Kidney (tissue), 14 donors: ENCODE measurements around the gene TPP1. TPM values are rescaled to one million over a fixed set of nuclear protein-coding genes. Genes with fewer than 3 reads are reported as not detected.
A peak's percentile ranks its signal among the peaks of the same experiment; 100 is the strongest.

Source experiments
- DNase-seq, 5 donors: peaks; one replicate each; pipeline ENCODE4 v3.0.0-alpha.2; 2013 to 2020
- FAIRE-seq: peaks from 2 replicates; lab custom pipeline; 2012; peaks lifted over from hg19 to GRCh38; lab: Jason Lieb, UNC
- H3K27ac ChIP-seq, 2 donors: one replicate each; pipeline ENCODE4 v1.7.0; 2013; ENCODE audit warnings: low read depth in 2 of 2, low read length in 2 of 2, inconsistent platforms in 1 of 2
- H3K27me3 ChIP-seq: one replicate; pipeline ENCODE4 v1.7.1; 2013; ENCODE audit warnings: low read length, inconsistent platforms; ENCODE audit not compliant: control insufficient read depth, insufficient read depth
- H3K36me3 ChIP-seq, 3 donors: one replicate each; pipeline versions ENCODE4 v1.7.0 to v1.7.1; 2013; ENCODE audit warnings: low read length in 3 of 3, control low read depth in 1 of 3, inconsistent platforms in 1 of 3; ENCODE audit not compliant: insufficient read depth in 3 of 3, control insufficient read depth in 2 of 3
- H3K4me1 ChIP-seq, 3 donors: one replicate each; pipeline versions ENCODE4 v1.7.0 to v1.7.1; 2013; ENCODE audit warnings: low read length in 3 of 3, inconsistent platforms in 1 of 3, low read depth in 1 of 3; ENCODE audit not compliant: control insufficient read depth in 2 of 3, insufficient read depth in 2 of 3
- H3K4me3 ChIP-seq, 3 donors: one replicate each; pipeline versions ENCODE4 v1.7.0 to v1.8.1; 2013; ENCODE audit warnings: low read length in 3 of 3, control low read depth in 1 of 3, inconsistent platforms in 1 of 3
- H3K9ac ChIP-seq, 3 donors: one replicate each; pipeline versions ENCODE4 v1.7.0 to v1.7.1; 2013; ENCODE audit warnings: low read length in 3 of 3, control low read depth in 1 of 3, inconsistent platforms in 1 of 3
- H3K9me3 ChIP-seq, 3 donors: one replicate each; pipeline versions ENCODE4 v1.7.0 to v1.7.1; 2013; ENCODE audit warnings: low read length in 3 of 3, control low read depth in 1 of 3, inconsistent platforms in 1 of 3; ENCODE audit not compliant: control insufficient read depth in 2 of 3, insufficient read depth in 1 of 3
- intact Hi-C: fragments of 100-400 bp; cut with DNase I; formaldehyde crosslinking; loops from one replicate; pipeline ENCODE4 v1.11.1; 2022
- polyA plus RNA-seq: library from polyadenylated mRNA; stranded (reverse); fragments of 350-450 nt; fragmentation: Illumina TruSeq; extraction: RNeasy Lipid Tissue Mini Kit (QIAGEN cat#74804); gene quantifications from one replicate; pipeline ENCODE4 v1.2.3, GENCODE V29; 2014; ENCODE audit warnings: low read depth, low replicate concordance; ENCODE audit not compliant: insufficient read depth
- total RNA-seq: library from RNA; stranded (reverse); fragmentation: NEBNext Ultra II Directional; extraction: Animal tissue kit (Norgen Biotek cat#: 25700); gene quantifications from one replicate; pipeline ENCODE4 v1.2.1, GENCODE V29; 2021
- TF ChIP-seq, protein P1 (sequence below): IDR thresholded peaks from 3 replicates; pipeline ENCODE4 v1.5.1; 2012; ENCODE audit warnings: mild to moderate bottlenecking, moderate library complexity, borderline replicate concordance; ENCODE audit not compliant: insufficient read depth; ENCODE audit errors: extremely low read depth
- donor health status: control.
- donor health status: control.
- donor health status: control.
- donor health status: control.
- donor health status: control.
- donor health status: DM: yes; HTN: yes; CAD: no.
- donor health status: Normal renal cell carcinoma (clear cell type).

Gene TPP1
- total and polyA plus RNA-seq, 2 donors from 2014 or later = 84.2 to 115 TPM

DNA sequence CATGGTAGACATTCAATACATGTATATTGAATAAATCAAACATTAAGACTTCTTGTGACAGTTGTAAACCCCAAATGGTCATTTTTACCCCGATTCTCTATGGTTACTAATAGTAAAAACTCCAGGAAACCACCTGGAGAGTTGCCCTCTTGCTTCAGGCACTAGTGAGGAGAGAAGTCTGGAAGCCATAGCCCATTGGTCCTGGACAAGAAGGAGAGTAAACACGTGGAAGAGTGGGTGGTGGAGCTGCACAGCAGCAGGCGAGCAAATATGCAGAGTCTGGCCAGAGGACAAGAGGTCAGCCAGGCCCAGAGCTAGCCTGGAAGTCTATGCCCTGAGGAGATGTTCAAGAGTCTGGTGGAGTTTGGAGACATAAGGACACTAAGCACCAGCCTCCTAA lies 18.6 kb upstream of the TPP1 start:
- Histone ChIP-seq H3K4me3 (no peak overlapping the region), H3K36me3 (no peaks in the 10 kb centered on the region), H3K4me1 (peaks cover 0 to 21% (median 12%) of the 10 kb centered on the region in 3 donors), H3K27me3 (no peaks in the 10 kb centered on the region), H3K9me3 (no peaks in the 10 kb centered on the region), H3K9ac (no peak overlapping the region), H3K27ac (no peak overlapping the region)
- DNase-seq = peak in 1 of 5 donors; percentile 64
- TF ChIP-seq, protein P1, sequence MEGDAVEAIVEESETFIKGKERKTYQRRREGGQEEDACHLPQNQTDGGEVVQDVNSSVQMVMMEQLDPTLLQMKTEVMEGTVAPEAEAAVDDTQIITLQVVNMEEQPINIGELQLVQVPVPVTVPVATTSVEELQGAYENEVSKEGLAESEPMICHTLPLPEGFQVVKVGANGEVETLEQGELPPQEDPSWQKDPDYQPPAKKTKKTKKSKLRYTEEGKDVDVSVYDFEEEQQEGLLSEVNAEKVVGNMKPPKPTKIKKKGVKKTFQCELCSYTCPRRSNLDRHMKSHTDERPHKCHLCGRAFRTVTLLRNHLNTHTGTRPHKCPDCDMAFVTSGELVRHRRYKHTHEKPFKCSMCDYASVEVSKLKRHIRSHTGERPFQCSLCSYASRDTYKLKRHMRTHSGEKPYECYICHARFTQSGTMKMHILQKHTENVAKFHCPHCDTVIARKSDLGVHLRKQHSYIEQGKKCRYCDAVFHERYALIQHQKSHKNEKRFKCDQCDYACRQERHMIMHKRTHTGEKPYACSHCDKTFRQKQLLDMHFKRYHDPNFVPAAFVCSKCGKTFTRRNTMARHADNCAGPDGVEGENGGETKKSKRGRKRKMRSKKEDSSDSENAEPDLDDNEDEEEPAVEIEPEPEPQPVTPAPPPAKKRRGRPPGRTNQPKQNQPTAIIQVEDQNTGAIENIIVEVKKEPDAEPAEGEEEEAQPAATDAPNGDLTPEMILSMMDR = no peak
- no peak for FAIRE-seq
- intact Hi-C loops = no loop called here

DNA sequence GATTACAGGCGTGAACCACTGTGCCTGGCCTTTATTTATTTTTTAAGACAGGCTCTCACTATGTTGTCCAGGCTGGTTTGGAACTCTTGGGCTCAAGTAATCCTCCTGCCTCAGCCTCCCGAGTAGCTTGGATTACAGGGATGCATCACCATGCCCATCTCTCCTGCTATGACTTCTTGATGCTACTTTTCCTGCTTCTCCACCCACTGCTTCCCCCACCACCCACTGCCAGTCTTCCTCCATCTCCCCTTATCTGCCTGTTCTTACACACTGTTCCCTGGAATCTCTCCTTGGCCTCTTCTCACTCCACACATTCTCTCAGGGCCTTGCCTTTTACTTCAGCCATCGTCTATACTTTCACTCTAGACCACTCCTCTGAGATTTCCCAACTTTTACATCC lies 17.3 kb upstream of the TPP1 start:
- TF ChIP-seq, protein P1 = no peak
- Histone ChIP-seq H3K9me3 (no peaks in the 10 kb centered on the region), H3K36me3 (peaks cover 0 to 3% (median 0%) of the 10 kb centered on the region in 3 donors), H3K9ac (no peak overlapping the region), H3K27me3 (no peaks in the 10 kb centered on the region), H3K4me1 (peaks cover 0 to 21% (median 12%) of the 10 kb centered on the region in 3 donors), H3K27ac (peak overlapping the region in 1 of 2 donors; percentile 32), H3K4me3 (no peak overlapping the region)
- no peak for FAIRE-seq
- intact Hi-C loops = no loop called here
- peak in 1 of 5 donors; percentile 9 for DNase-seq

DNA sequence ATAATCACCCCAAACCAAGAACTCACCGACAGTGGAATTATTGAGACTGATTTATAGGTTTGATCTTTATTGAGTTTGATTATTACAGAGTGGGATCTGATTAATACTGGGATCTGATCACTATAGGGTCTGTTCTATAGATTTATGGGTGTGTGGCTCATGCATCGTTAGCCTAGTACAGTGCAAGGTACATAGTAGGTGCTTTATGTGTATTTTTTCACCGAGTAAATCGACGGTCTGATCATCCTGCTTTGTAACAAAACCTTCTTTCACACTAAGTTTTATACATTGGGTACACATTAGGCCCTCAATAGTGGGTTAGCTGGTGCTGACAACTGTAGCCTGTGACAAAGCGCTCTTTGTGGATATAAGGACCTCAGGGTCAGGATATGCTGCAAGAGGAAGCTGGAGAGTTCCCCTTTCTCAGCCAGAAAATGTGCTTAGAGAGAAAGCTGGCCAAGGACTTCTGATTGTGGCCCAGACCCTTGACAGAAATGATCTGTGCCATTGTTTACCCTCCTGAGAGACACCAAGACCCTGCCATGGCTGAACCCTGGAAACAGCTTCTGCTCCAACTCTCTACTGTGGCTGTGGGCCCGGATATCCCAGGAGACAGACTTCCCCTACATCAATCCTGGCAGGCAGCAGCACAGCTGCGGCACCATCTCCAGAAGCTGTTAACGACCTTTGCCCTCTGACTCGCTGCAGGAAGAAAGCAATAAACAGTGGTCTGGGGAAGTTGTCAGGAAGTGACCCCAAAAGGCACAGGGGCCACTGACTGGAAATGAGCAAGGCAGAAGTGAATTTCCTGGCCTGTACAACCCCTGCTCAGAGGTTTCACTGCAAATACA lies 16.1 kb upstream of the TPP1 start:
- Histone ChIP-seq H3K27ac (peak overlapping the region; percentile 38 to 51), H3K9ac (no peak overlapping the region), H3K9me3 (no peaks in the 10 kb centered on the region), H3K27me3 (no peaks in the 10 kb centered on the region), H3K36me3 (peaks cover 0 to 3% (median 0%) of the 10 kb centered on the region in 3 donors), H3K4me1 (peaks cover 0 to 21% (median 12%) of the 10 kb centered on the region in 3 donors), H3K4me3 (no peak overlapping the region)
- no peak for FAIRE-seq
- TF ChIP-seq, protein P1 = no peak
- intact Hi-C loops = no loop called here
- DNase-seq = peak; percentile 57 to 91 (median 70)
